ENCODE data around the gene PHC2. TPM values are rescaled to one million over a fixed set of nuclear protein-coding genes. Genes with fewer than 3 reads are reported as not detected.

The PHC2 gene
- total and polyA plus RNA-seq, 8 donors = 70.8 to 140 (median 109) TPM

DNA sequence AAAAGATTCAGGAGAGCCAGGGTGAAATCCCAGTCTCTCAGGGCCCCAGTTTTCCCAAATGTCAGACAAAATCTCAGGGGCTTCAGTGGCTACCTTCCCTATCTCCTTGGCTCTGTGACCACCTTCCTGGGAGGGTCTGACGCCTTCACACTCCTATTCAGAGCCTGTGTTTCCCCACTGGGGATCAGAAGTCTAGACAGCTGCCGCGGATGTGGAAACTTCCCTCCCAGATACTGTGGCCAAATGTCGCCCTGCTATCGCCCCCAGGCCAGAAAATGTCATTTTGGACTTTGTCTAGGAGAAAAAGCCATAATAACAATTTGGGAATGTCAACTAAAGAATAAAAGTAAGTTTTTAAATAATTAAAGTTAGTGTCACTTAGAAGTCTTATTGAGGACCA lies 125.9 kb downstream of the PHC2 start:
- TF ChIP-seq, protein P1, sequence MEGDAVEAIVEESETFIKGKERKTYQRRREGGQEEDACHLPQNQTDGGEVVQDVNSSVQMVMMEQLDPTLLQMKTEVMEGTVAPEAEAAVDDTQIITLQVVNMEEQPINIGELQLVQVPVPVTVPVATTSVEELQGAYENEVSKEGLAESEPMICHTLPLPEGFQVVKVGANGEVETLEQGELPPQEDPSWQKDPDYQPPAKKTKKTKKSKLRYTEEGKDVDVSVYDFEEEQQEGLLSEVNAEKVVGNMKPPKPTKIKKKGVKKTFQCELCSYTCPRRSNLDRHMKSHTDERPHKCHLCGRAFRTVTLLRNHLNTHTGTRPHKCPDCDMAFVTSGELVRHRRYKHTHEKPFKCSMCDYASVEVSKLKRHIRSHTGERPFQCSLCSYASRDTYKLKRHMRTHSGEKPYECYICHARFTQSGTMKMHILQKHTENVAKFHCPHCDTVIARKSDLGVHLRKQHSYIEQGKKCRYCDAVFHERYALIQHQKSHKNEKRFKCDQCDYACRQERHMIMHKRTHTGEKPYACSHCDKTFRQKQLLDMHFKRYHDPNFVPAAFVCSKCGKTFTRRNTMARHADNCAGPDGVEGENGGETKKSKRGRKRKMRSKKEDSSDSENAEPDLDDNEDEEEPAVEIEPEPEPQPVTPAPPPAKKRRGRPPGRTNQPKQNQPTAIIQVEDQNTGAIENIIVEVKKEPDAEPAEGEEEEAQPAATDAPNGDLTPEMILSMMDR (IDR thresholded peaks at IDR 0.05) = no peak
- no peak for TF ChIP-seq POLR2A (IDR thresholded peaks at IDR 0.05)
- WGBS, 5 donors = 89 to 95% (median 92%) methylated on average over 5 of the region's 5 CpGs
- intact Hi-C loops (cut with DNase I; ENCODE audit: low total_unique reads) = no loop called here
- Histone ChIP-seq H3K36me3 (peaks cover 0 to 6% (median 2%) of the 10 kb centered on the region in 4 donors), H3K27ac (no peak overlapping the region), H3K4me1 (peaks cover 18 to 30% (median 22%) of the 10 kb centered on the region in 4 donors), H3K9me3 (no peaks in the 10 kb centered on the region), H3K27me3 (peaks cover 0 to 16% (median 12%) of the 10 kb centered on the region in 3 donors), H3K4me3 (no peak overlapping the region)
- DNase-seq = no peak

DNA sequence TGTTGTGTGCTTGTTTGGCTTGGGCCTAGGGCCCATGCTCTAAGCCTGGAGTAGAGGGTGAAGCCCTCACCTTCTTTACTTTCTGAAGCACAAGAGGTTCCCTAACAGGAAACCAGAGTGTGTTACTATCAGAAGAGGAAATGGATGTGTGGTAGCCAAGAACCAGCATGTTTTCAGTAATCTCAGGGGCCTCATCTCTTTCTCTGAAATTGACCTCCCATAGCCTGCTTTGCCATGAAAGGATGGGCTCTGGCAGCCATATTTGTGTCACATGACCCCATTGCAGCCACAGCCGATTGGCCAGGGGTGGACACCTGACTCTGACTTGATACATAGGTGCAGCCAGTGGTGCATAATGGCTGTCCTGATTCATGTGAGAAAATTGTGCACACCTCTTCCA lies 128.6 kb downstream of the PHC2 start:
- peaks cover 20 to 42% (median 30%) of the 10 kb centered on the region in 4 donors for H3K4me1 ChIP-seq
- intact Hi-C loops (cut with DNase I; ENCODE audit: low total_unique reads) = no loop called here
- 88 to 100% (median 95%) methylated on average over 1 of the region's 1 CpG for WGBS, 5 donors
- peaks cover 0 to 28% (median 19%) of the 10 kb centered on the region in 4 donors for H3K36me3 ChIP-seq
- H3K4me3 ChIP-seq = no peak overlapping the region
- H3K27me3 ChIP-seq = peaks cover 0 to 15% (median 12%) of the 10 kb centered on the region in 3 donors
- no peaks in the 10 kb centered on the region for H3K9me3 ChIP-seq
- peak overlapping the region in 1 of 5 donors; percentile 73 for H3K27ac ChIP-seq
- TF ChIP-seq POLR2AphosphoS5 (IDR thresholded peaks at IDR 0.05) (no peak), EP300 (IDR thresholded peaks at IDR 0.05) (no peak)
- TF ChIP-seq, protein P1 (IDR thresholded peaks at IDR 0.05) = no peak
- no peak for DNase-seq

GRCh38 chr1:33301273-33301984 lies 129.5 kb downstream of the PHC2 start:
- intact Hi-C loops (cut with DNase I; ENCODE audit: low total_unique reads) = no loop called here
- H3K4me3 ChIP-seq = no peak overlapping the region
- H3K4me1 ChIP-seq = peaks cover 11 to 33% (median 22%) of the 10 kb centered on the region in 4 donors
- H3K27me3 ChIP-seq = peaks cover 0 to 6% (median 3%) of the 10 kb centered on the region in 3 donors
- H3K27ac ChIP-seq = peak overlapping the region in 2 of 5 donors; percentile 42 to 73
- TF ChIP-seq POLR2AphosphoS5 (IDR thresholded peaks at IDR 0.05) = no peak
- TF ChIP-seq POLR2A (IDR thresholded peaks at IDR 0.05) = no peak
- no peak for TF ChIP-seq EP300 (IDR thresholded peaks at IDR 0.05)
- TF ChIP-seq, protein P1 (IDR thresholded peaks at IDR 0.05) = no peak
- WGBS, 5 donors = 73 to 95% (median 81%) methylated on average over 4 of the region's 4 CpGs
- peaks cover 0 to 36% (median 26%) of the 10 kb centered on the region in 4 donors for H3K36me3 ChIP-seq
- no peak for DNase-seq
- no peaks in the 10 kb centered on the region for H3K9me3 ChIP-seq

DNA sequence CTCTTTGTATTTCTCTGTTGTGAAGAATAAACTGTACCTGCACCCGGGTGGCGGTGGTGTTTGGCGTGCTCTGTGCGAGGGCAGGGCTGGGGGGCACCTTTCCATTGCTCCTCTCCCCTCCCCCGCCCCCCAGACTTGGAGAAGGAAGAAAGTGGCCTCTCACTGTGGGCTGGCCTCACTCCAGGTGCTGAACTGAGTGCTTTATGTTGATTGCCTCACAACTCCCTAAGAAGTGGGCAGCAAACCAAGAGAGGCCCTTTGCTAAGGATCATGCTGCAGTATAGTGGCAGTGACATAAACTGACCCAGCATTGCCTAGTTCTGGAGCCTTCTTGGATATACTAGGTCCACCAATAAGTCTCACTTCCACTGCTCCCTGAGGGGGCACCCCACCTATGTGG lies 130.2 kb downstream of the PHC2 start:
- 26 to 65% (median 52%) methylated on average over 5 of the region's 5 CpGs for WGBS, 5 donors
- intact Hi-C loops (cut with DNase I; ENCODE audit: low total_unique reads) = no loop called here
- no peak for TF ChIP-seq POLR2AphosphoS5 (IDR thresholded peaks at IDR 0.05)
- TF ChIP-seq, protein P1 (IDR thresholded peaks at IDR 0.05) = no peak
- TF ChIP-seq EP300 (IDR thresholded peaks at IDR 0.05) = no peak
- TF ChIP-seq POLR2A (IDR thresholded peaks at IDR 0.05) = no peak

More for the DNA sequence above, 130.2 kb downstream of the PHC2 start:
- H3K36me3 ChIP-seq = peaks cover 0 to 44% (median 33%) of the 10 kb centered on the region in 4 donors
- peaks cover 10 to 36% (median 23%) of the 10 kb centered on the region in 4 donors for H3K4me1 ChIP-seq
- no peak overlapping the region for H3K4me3 ChIP-seq
- H3K27ac ChIP-seq = peak overlapping the region in 2 of 5 donors; percentile 42 to 73
- peak; percentile 73 to 85 for DNase-seq
- no peaks in the 10 kb centered on the region for H3K9me3 ChIP-seq
- H3K27me3 ChIP-seq = no peaks in the 10 kb centered on the region
